ENCODE results near the gene NEK4. TPM values are rescaled to one million over a fixed set of nuclear protein-coding genes. Genes with fewer than 3 reads are reported as not detected.
"Not testable (repeated sequence)": the region's sequence is repeated elsewhere in the genome, so short reads cannot be mapped to it uniquely, and the experiment has no call there.

The NEK4 gene
- total RNA-seq, 2 donors from 2014 or later: 3.2 to 19.9 TPM

GRCh38 chr3:52728753-52729152, 42.0 kb downstream of the NEK4 start:
- H3K9me3 Mint-ChIP-seq: peaks cover 8 to 21% of the 10 kb centered on the region in 2 donors
- not testable (repeated sequence) for DNase-seq (ENCODE audit: low spot score in 2 of 2); H3K27ac Mint-ChIP-seq; ATAC-seq
- H3K36me3 Mint-ChIP-seq: peaks cover 18 to 60% of the 10 kb centered on the region in 2 donors

DNA sequence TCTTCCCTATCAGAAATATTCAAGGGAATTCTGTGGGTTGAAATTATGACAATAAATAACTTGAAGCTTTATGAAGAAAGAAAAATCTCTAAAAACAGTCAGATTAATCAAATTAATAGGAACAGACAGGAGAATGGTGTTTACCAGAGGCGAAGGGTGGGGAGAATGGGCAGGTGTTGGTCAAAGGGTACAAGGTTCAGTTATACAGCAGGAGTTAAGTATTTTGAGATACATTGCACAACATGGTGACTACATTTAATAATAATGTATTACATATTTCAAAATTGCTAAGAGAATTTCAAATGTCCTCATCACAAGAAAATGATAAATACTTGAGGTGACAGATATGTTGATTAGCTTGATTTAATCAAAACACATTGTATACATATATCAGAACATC, 46.2 kb downstream of the NEK4 start:
- H3K36me3 Mint-ChIP-seq: peaks cover 0 to 32% of the 10 kb centered on the region in 2 donors
- no peak for DNase-seq (ENCODE audit: low spot score in 2 of 2)
- no peak overlapping the region for H3K27ac Mint-ChIP-seq
- H3K9me3 Mint-ChIP-seq: peaks cover 0 to 8% of the 10 kb centered on the region in 2 donors
- no peak for ATAC-seq

DNA sequence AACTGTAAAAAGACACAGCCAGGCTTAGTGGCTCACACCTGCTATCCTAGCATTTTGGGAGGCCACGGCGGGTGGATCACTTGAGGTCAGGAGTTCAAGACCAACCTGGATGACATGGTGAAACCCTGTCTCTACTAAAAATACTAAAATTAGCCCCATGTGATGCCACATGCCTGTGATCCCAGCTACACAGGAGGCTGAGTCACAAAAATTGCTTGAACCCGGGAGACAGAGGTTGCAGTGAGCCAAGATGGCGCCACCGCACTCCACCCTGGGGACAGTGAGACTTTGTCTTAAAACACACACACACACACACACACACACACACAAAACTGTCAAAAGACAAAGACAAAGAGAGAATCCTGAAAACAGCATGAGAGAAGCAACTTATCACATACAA, 46.8 kb downstream of the NEK4 start:
- DNase-seq (ENCODE audit: low spot score in 2 of 2) (no peak), ATAC-seq (no peak)
- Mint-ChIP-seq H3K36me3 (peaks cover 0 to 33% of the 10 kb centered on the region in 2 donors), H3K9me3 (peaks cover 0 to 9% of the 10 kb centered on the region in 2 donors), H3K27ac (no peak overlapping the region)

- ATAC-seq: no peak
- H3K27ac Mint-ChIP-seq: no peak overlapping the region
- H3K9me3 Mint-ChIP-seq: peaks cover 0 to 9% of the 10 kb centered on the region in 2 donors
- peaks cover 0 to 24% of the 10 kb centered on the region in 2 donors for H3K36me3 Mint-ChIP-seq
- DNase-seq (ENCODE audit: low spot score in 2 of 2): no peak
These were observed 48.2 kb downstream of the NEK4 start for GRCh38 chr3:52722491-52722890.

DNA sequence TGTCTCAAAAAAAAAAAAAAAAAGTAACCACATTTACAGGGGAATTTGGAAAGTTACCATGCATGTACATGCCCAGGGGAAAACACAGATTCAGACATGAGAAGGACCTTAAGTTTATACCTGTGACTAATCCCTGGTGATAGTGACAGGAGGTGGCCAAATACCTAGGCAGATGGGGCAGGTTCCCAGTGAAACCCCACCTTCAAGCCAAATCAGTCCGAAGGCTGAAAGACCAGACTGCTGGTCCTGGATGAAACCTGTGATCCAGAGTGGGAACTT, 49.1 kb downstream of the NEK4 start:
- Mint-ChIP-seq H3K27ac (peak overlapping the region in 1 of 2 donors; percentile 27), H3K9me3 (peaks cover 0 to 9% of the 10 kb centered on the region in 2 donors), H3K36me3 (peaks cover 0 to 23% of the 10 kb centered on the region in 2 donors)
- peak in 1 of 2 donors; percentile 61 for ATAC-seq
- DNase-seq (ENCODE audit: low spot score in 2 of 2): no peak

- no peak for DNase-seq (ENCODE audit: low spot score in 2 of 2)
- peak; percentile 63 to 70 for ATAC-seq
- Mint-ChIP-seq H3K36me3 (peaks cover 0 to 23% of the 10 kb centered on the region in 2 donors), H3K9me3 (peaks cover 0 to 9% of the 10 kb centered on the region in 2 donors), H3K27ac (peak overlapping the region; percentile 27 to 71)
These were observed 49.6 kb downstream of the NEK4 start for GRCh38 chr3:52721002-52721729.

GRCh38 chr3:52719618-52720017, 51.1 kb downstream of the NEK4 start:
- peak overlapping the region; percentile 62 to 71 for H3K27ac Mint-ChIP-seq
- ATAC-seq: no peak
- no peak for DNase-seq (ENCODE audit: low spot score in 2 of 2)
- H3K9me3 Mint-ChIP-seq: peaks cover 0 to 9% of the 10 kb centered on the region in 2 donors
- peaks cover 0 to 23% of the 10 kb centered on the region in 2 donors for H3K36me3 Mint-ChIP-seq

DNA sequence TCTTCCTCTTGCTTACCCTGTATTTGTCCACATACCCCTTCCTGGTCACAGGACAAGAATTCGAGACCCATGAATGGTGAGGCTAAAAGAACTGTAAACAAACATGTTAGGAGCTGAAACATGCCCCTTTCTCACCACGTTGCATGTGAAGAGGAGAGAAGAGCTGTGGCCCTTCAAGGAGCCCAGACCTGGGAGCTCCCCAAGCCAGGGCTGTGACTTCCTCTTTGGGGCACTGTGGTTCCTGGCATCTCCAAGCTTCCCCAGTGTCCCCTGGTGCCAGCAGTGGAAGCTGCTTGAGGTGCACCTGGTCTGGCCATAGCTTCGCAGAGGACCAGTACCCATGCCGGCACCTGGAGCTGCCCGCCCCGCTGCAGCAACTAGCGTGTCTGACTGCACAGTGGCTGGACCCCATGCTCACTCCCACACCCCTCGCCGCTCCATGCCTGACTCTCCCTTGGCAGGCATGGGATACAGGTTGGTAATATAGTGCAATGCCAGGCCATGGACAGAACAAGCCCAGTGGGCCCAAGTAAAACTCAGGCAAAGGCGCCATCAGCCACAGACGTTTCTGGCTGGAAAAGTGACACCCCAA, 54.9 kb downstream of the NEK4 start:
- Mint-ChIP-seq H3K27ac (no peak overlapping the region), H3K36me3 (peaks cover 0 to 22% of the 10 kb centered on the region in 2 donors), H3K9me3 (peaks cover 0 to 4% of the 10 kb centered on the region in 2 donors)
- no peak for ATAC-seq
- no peak for DNase-seq (ENCODE audit: low spot score in 2 of 2)

- DNase-seq (ENCODE audit: low spot score in 2 of 2) (no peak), ATAC-seq (no peak)
- Mint-ChIP-seq H3K9me3 (peaks cover 0 to 2% of the 10 kb centered on the region in 2 donors), H3K36me3 (peaks cover 0 to 10% of the 10 kb centered on the region in 2 donors), H3K27ac (no peak overlapping the region)
These were observed 56.1 kb downstream of the NEK4 start for GRCh38 chr3:52714335-52715302.

DNA sequence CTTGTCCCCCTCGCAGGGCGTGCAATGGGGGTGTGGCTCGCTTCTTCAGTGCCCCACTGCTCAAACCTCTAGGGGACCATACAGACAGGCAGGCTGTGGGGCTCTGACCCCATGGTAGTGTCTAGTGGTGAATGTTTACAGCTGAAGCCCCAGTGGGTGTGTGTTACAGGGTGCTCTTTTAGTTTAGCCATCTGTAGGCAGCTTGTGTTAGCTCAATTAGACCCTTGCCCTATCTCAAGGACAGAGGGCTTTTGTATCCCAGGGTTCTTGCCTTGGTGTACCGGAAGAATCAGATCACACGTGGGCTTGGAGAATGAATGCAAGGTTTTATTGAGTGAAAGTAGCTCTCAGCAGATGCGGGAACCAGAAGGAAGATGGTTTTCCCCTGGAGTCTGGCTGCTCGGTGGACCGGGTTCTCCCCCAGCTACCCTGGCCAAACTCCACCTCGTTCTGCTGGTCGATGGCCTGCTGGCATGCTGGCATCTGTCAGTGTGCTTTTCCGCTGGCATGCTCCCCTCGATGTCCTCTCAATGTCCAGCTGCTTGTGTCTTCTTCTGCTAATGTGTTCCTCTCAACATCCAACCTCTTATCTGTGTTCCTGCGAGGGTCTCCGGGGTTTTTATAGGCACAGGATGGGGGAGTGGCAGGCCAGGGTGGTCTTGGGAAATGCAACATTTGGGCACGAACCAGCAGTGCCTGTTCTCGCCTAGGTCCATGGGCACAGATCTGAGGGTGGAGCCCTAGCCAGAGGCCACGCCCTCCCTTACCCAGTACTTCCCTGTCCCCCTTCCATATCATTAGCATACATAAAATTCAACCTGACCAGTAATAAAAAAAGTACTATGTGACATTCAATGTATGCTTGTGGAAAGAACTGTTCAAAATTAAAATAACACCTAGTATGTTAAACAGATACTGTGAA, 58.2 kb downstream of the NEK4 start:
- H3K9me3 Mint-ChIP-seq: no peaks in the 10 kb centered on the region
- ATAC-seq: no peak
- no peak for DNase-seq (ENCODE audit: low spot score in 2 of 2)

DNA sequence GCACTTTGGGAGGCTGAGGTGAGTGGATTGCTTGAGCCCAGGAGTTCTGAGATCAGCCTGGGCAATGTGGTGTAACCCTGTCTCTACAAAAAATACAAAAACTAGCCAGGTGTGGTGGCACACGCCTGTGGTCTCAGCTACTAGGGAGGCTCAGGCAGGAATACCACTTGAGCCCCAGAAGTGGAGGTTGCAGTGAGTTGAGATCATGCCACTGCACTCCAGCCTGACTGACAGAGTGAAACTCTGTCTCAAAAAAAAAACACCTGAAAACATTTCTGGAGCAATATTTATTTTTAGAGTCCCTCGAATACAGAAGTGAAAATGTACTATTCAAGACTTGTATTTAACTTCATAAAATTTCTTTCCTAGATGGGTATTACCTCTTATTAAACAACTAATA, 60.2 kb downstream of the NEK4 start:
- H3K27ac Mint-ChIP-seq: peak overlapping the region; percentile 60 to 80
- no peak for ATAC-seq

More for the DNA sequence above, 58.2 kb downstream of the NEK4 start:
- Mint-ChIP-seq H3K27ac (peak overlapping the region in 1 of 2 donors; percentile 75), H3K36me3 (peaks cover 3 to 11% of the 10 kb centered on the region in 2 donors)

DNA sequence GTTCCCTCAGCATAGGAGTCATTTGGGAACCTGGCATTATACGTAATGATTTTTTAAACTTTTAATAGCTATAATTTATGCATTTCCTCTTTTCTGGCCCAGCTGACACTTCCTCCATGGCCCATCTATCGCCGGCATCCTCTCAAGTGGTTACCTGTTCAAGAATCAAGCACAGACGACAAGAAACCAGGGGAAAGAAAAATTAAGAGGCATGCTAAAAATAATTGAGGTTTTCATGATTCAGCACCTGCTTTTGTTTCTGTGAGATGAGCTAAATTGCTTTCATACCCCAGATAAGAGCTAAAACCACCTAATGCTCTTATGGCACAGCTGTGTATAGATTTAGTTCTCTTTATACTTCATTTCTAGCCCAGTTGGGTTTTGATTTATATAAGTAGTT, 63.2 kb downstream of the NEK4 start:
- no peak for DNase-seq (ENCODE audit: low spot score in 2 of 2)
- H3K36me3 Mint-ChIP-seq: peaks cover 19 to 33% of the 10 kb centered on the region in 2 donors
- H3K27ac Mint-ChIP-seq: peak overlapping the region; percentile 91 to 95
- no peak for ATAC-seq
- no peaks in the 10 kb centered on the region for H3K9me3 Mint-ChIP-seq

More for the DNA sequence above, 60.2 kb downstream of the NEK4 start:
- DNase-seq (ENCODE audit: low spot score in 2 of 2): no peak
- no peaks in the 10 kb centered on the region for H3K9me3 Mint-ChIP-seq
- H3K36me3 Mint-ChIP-seq: peaks cover 11 to 22% of the 10 kb centered on the region in 2 donors

GRCh38 chr3:52705688-52706686, 64.8 kb downstream of the NEK4 start, which contains the start of the genes GLT8D1 and SPCS1:
Gene GLT8D1, minus strand, starts transcription at chr3:52705791. Its CDS starts 5,331 bp downstream, at chr3:52700460.
Gene SPCS1, plus strand, starts transcription at chr3:52706106. Its CDS starts 141 bp downstream, at chr3:52706247.
- peak within 1 kb of the TSS; percentile 95 to 98 for H3K27ac Mint-ChIP-seq
- DNase-seq (ENCODE audit: low spot score in 2 of 2) (peak; percentile 86 to 90), ATAC-seq (peak; percentile 93 to 95)
- H3K9me3 Mint-ChIP-seq: no peaks in the 10 kb centered on the region
- H3K36me3 Mint-ChIP-seq: peaks cover 19 to 33% of the 10 kb centered on the region in 2 donors

- DNase-seq (ENCODE audit: low spot score in 2 of 2): no peak
- Mint-ChIP-seq H3K36me3 (peaks cover 19 to 33% of the 10 kb centered on the region in 2 donors), H3K27ac (peak overlapping the region; percentile 95 to 98), H3K9me3 (no peaks in the 10 kb centered on the region)
- no peak for ATAC-seq
These were observed 65.4 kb downstream of the NEK4 start for GRCh38 chr3:52705438-52705687.
